ENCODE measurements around the gene OAS1.

The OAS1 gene

GRCh38 chr12:112939761-112940381 is 33.1 kb downstream of the OAS1 start:
- no peak overlapping the region for H3K4me3 ChIP-seq (ENCODE audit: low read depth, low read length)
- no peak for DNase-seq (ENCODE audit: low read depth)
- TF ChIP-seq, protein P1, sequence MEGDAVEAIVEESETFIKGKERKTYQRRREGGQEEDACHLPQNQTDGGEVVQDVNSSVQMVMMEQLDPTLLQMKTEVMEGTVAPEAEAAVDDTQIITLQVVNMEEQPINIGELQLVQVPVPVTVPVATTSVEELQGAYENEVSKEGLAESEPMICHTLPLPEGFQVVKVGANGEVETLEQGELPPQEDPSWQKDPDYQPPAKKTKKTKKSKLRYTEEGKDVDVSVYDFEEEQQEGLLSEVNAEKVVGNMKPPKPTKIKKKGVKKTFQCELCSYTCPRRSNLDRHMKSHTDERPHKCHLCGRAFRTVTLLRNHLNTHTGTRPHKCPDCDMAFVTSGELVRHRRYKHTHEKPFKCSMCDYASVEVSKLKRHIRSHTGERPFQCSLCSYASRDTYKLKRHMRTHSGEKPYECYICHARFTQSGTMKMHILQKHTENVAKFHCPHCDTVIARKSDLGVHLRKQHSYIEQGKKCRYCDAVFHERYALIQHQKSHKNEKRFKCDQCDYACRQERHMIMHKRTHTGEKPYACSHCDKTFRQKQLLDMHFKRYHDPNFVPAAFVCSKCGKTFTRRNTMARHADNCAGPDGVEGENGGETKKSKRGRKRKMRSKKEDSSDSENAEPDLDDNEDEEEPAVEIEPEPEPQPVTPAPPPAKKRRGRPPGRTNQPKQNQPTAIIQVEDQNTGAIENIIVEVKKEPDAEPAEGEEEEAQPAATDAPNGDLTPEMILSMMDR (IDR thresholded peaks at IDR 0.05; ENCODE audit: control insufficient read depth, extremely low read depth, insufficient read depth) = no peak

- TF ChIP-seq, protein P1 (IDR thresholded peaks at IDR 0.05; ENCODE audit: control insufficient read depth, extremely low read depth, insufficient read depth) = no peak
- no peak overlapping the region for H3K4me3 ChIP-seq (ENCODE audit: low read depth, low read length)
- no peak for DNase-seq (ENCODE audit: low read depth)
Measured at GRCh38 chr12:112941528-112942335, 35.0 kb downstream of the OAS1 start.

DNA sequence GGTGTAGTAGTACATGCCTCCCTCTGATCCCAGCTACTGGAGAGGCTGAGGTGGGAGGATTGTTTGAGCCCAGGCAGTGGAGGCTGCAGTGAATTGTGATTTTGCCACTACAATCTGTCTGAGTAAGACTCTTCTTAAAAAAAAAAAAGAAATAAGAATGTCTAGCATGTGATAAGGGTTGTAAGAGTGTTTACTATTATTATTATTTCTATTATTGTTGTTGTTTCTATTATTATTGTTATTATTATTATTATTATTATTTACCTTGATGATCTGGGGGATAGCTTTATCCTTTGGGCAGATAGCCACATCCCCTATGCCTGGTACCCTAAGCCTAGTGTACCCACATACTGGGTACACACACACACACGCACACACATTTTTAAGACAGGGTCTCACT is 35.8 kb downstream of the OAS1 start:
- DNase-seq (ENCODE audit: low read depth) = no peak
- TF ChIP-seq, protein P1 (IDR thresholded peaks at IDR 0.05; ENCODE audit: control insufficient read depth, extremely low read depth, insufficient read depth) = no peak
- no peak overlapping the region for H3K4me3 ChIP-seq (ENCODE audit: low read depth, low read length)

- H3K4me3 ChIP-seq (ENCODE audit: low read depth, low read length) = no peak overlapping the region
- no peak for DNase-seq (ENCODE audit: low read depth)
- TF ChIP-seq, protein P1 (IDR thresholded peaks at IDR 0.05; ENCODE audit: control insufficient read depth, extremely low read depth, insufficient read depth) = no peak
Measured at GRCh38 chr12:112944024-112944690, 37.4 kb downstream of the OAS1 start.

GRCh38 chr12:112945515-112945914 is 38.8 kb downstream of the OAS1 start:
- no peak for DNase-seq (ENCODE audit: low read depth)
- H3K4me3 ChIP-seq (ENCODE audit: low read depth, low read length) = no peak overlapping the region
- TF ChIP-seq, protein P1 (IDR thresholded peaks at IDR 0.05; ENCODE audit: control insufficient read depth, extremely low read depth, insufficient read depth) = no peak

DNA sequence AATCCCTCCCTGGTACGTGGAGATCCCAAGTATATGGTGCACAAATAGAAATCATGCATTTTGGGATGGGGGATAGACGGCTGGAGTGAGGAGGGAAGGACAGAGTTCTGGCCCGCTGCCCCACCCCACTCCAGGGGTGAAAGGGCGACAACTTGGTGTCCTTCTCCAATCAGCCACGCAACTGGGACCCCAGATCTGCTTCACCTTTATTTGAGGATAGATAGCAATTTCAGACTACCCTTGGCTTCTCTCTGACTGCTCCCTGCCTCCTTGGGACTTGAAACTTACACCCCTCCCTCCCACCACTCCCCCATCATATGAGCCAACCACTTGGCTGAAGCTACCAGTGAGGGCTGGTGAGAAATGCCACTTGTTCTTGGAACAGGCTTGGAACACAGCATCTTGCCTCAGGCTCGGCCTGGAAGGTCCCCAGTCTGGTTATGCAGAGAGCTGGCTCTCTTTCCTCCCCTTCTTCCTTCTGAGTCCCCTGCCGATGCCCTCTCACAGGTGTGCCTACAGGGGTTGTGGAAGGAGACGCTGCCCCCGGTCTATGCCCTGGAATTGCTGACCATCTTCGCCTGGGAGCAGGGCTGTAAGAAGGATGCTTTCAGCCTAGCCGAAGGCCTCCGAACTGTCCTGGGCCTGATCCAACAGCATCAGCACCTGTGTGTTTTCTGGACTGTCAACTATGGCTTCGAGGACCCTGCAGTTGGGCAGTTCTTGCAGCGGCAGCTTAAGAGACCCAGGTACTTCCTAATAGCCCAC is 39.7 kb downstream of the OAS1 start:
- H3K4me3 ChIP-seq (ENCODE audit: low read depth, low read length) = no peak overlapping the region
- TF ChIP-seq, protein P1 (IDR thresholded peaks at IDR 0.05; ENCODE audit: control insufficient read depth, extremely low read depth, insufficient read depth) = no peak
- DNase-seq (ENCODE audit: low read depth) = no peak

Measured in LNCaP clone FGC (cell line).